Activated naive CD4-positive, alpha-beta T cell treated with Interleukin-2 at 50 U/mL for 16 hours (primary cell): ENCODE results near the gene POM121C.
"Not testable (repeated sequence)": the region's sequence is repeated elsewhere in the genome, so short reads cannot be mapped to it uniquely, and the experiment has no call there.

ENCODE experiments used
- DNase-seq: peaks from one replicate; pipeline ENCODE4 v3.0.0-alpha.2; 2020

Gene POM121C

GRCh38 chr7:75374519-75375317 lies 111.4 kb downstream of the POM121C start:
- DNase-seq = not testable (repeated sequence)

- not testable (repeated sequence) for DNase-seq
Measured at GRCh38 chr7:75374144-75374518, 112.0 kb downstream of the POM121C start.

GRCh38 chr7:75367313-75367712 lies 118.8 kb downstream of the POM121C start:
- not testable (repeated sequence) for DNase-seq
